ENCODE data around the gene PYHIN1.

PYHIN1 gene

GRCh38 chr1:159015440-159015909 is 84.1 kb downstream of the PYHIN1 start:
- DNase-seq = no peak

- DNase-seq = no peak
These were observed 92.4 kb downstream of the PYHIN1 start for GRCh38 chr1:159023723-159024122.

- no peak for DNase-seq
These were observed 93.7 kb downstream of the PYHIN1 start for GRCh38 chr1:159025043-159025442.
